DMS153 treated with DMSO at 0.1 percent for 48 hours (cell line): ENCODE results near the gene TGFBR3.

ENCODE experiments used
- DNase-seq: peaks from one replicate; lab custom pipeline; 2025; ENCODE audit not compliant: unreplicated experiment; lab: John Stamatoyannopoulos, UW

The TGFBR3 gene

GRCh38 chr1:91885716-91886506 is at the start of gene TGFBR3:
TGFBR3 (minus strand) TSS chr1:91886151; CDS start chr1:91861531, 24,620 bp downstream.
- peak; percentile 92 for DNase-seq

- no peak for DNase-seq
Observed at GRCh38 chr1:91929250-91929649, 43.3 kb upstream of the TGFBR3 start.

GRCh38 chr1:91928026-91928425 is 42.1 kb upstream of the TGFBR3 start:
- DNase-seq, result no peak

GRCh38 chr1:91925644-91926435 is 39.9 kb upstream of the TGFBR3 start:
- no peak for DNase-seq

GRCh38 chr1:91924146-91924545 is 38.2 kb upstream of the TGFBR3 start:
- DNase-seq, result no peak

- no peak for DNase-seq
Observed at GRCh38 chr1:91919962-91920361, 34.0 kb upstream of the TGFBR3 start.

- no peak for DNase-seq
Observed at GRCh38 chr1:91916811-91917460, 31.0 kb upstream of the TGFBR3 start.

- no peak for DNase-seq
Observed at GRCh38 chr1:91916046-91916445, 30.1 kb upstream of the TGFBR3 start.

GRCh38 chr1:91913018-91913417 is 27.1 kb upstream of the TGFBR3 start:
- DNase-seq, result no peak

- DNase-seq, result no peak
Observed at GRCh38 chr1:91912266-91912665, 26.3 kb upstream of the TGFBR3 start.

GRCh38 chr1:91901231-91901630 is 15.3 kb upstream of the TGFBR3 start:
- no peak for DNase-seq

- DNase-seq, result no peak
Observed at GRCh38 chr1:91900562-91900961, 14.6 kb upstream of the TGFBR3 start.

- DNase-seq, result no peak
Observed at GRCh38 chr1:91897016-91897415, 11.1 kb upstream of the TGFBR3 start.

GRCh38 chr1:91895832-91896556 is 10.0 kb upstream of the TGFBR3 start:
- no peak for DNase-seq

- no peak for DNase-seq
Observed at GRCh38 chr1:91894036-91894761, 8.2 kb upstream of the TGFBR3 start.

- DNase-seq, result no peak
Observed at GRCh38 chr1:91891969-91892368, 6.0 kb upstream of the TGFBR3 start.

GRCh38 chr1:91891454-91891853 is 5.5 kb upstream of the TGFBR3 start:
- DNase-seq, result no peak

GRCh38 chr1:91889717-91890459 is 3.9 kb upstream of the TGFBR3 start:
- no peak for DNase-seq

- DNase-seq, result no peak
Observed at GRCh38 chr1:91885213-91885715, 687 bp downstream of the TGFBR3 start.
